HG02870 (cell line): ENCODE measurements around the gene PHB1.
"Not testable (repeated sequence)": the region's sequence is repeated elsewhere in the genome, so short reads cannot be mapped to it uniquely, and the experiment has no call there.

Experiments
- ATAC-seq: cut with Tn5 transposase; IDR thresholded peaks from one replicate; pipeline ENCODE4 v1.9.1; 2021; ENCODE audit warnings: mild to moderate bottlenecking, moderate library complexity; ENCODE audit not compliant: unreplicated experiment

Gene PHB1

GRCh38 chr17:49381793-49382192 lies 32.9 kb downstream of the PHB1 start:
- no peak for ATAC-seq

- ATAC-seq: no peak
These were observed 33.6 kb downstream of the PHB1 start for GRCh38 chr17:49381033-49381432.

GRCh38 chr17:49379926-49380325 lies 34.8 kb downstream of the PHB1 start:
- no peak for ATAC-seq

- no peak for ATAC-seq
These were observed 36.4 kb downstream of the PHB1 start for GRCh38 chr17:49378311-49378710.

- ATAC-seq: no peak
These were observed 39.1 kb downstream of the PHB1 start for GRCh38 chr17:49375544-49375943.

- no peak for ATAC-seq
These were observed 41.6 kb downstream of the PHB1 start for GRCh38 chr17:49373115-49373514.

- ATAC-seq: no peak
These were observed 42.3 kb downstream of the PHB1 start for GRCh38 chr17:49372425-49372824.

- ATAC-seq: no peak
These were observed 43.5 kb downstream of the PHB1 start for GRCh38 chr17:49370971-49371834.

- ATAC-seq: no peak
These were observed 44.9 kb downstream of the PHB1 start for GRCh38 chr17:49369760-49370159.

- ATAC-seq: no peak
These were observed 45.6 kb downstream of the PHB1 start for GRCh38 chr17:49369089-49369488.

- ATAC-seq: no peak
These were observed 49.0 kb downstream of the PHB1 start for GRCh38 chr17:49365667-49366066.

GRCh38 chr17:49365126-49365525 lies 49.6 kb downstream of the PHB1 start:
- ATAC-seq: not testable (repeated sequence)

GRCh38 chr17:49364119-49364518 lies 50.6 kb downstream of the PHB1 start:
- ATAC-seq: no peak

- ATAC-seq: no peak
These were observed 51.4 kb downstream of the PHB1 start for GRCh38 chr17:49363251-49363650.

GRCh38 chr17:49362723-49363117 lies 52.0 kb downstream of the PHB1 start:
- ATAC-seq: no peak

- peak; percentile 66 for ATAC-seq
These were observed 52.6 kb downstream of the PHB1 start, which contains the start of gene ZNF652 for GRCh38 chr17:49361902-49362722. Gene ZNF652 (minus strand): TSS chr17:49362250. CDS start chr17:49317725, 44,525 bp downstream.

- no peak for ATAC-seq
These were observed 53.4 kb downstream of the PHB1 start for GRCh38 chr17:49361129-49361901.

- no peak for ATAC-seq
These were observed 53.9 kb downstream of the PHB1 start for GRCh38 chr17:49360796-49361128.

GRCh38 chr17:49359990-49360795 lies 54.5 kb downstream of the PHB1 start:
- no peak for ATAC-seq

GRCh38 chr17:49358641-49359247 lies 55.9 kb downstream of the PHB1 start:
- no peak for ATAC-seq
